OCI-LY3 (cell line): Measurements from ENCODE around the gene FBN2.

Source experiments
- CTCF ChIP-seq: fragments of 200-600, 300-600 bp; sonication (generic); IDR thresholded peaks from 2 replicates; pipeline ENCODE4 v1.5.1; 2014; ENCODE audit warnings: antibody characterized with exemption, low read length, low read depth
- EZH2phosphoT487 ChIP-seq: fragments of 200-600 bp; shearing (Covaris generic); IDR thresholded peaks from 2 replicates; pipeline ENCODE4 v1.6.1; 2018; ENCODE audit warnings: antibody characterized with exemption, mixed run types, low read depth

- no peak for TF ChIP-seq CTCF
- no peak for TF ChIP-seq EZH2phosphoT487
Observed at GRCh38 chr5:128513806-128514205, 24.2 kb downstream of the FBN2 start.
